SK-N-SH (cell line): Measurements from ENCODE around the gene PPA1. TPM values are rescaled to one million over a fixed set of nuclear protein-coding genes. Genes with fewer than 3 reads are reported as not detected.

Experiments used
- CTCF ChIA-PET: fragments of 300-600, 350-600 bp; formaldehyde crosslinking; extraction: SDS; loops from one replicate; lab custom pipeline; 2021; lab: Yijun Ruan, JAX
- POLR2A ChIA-PET: fragments of 350-600 bp; sonication (Branson Sonifier 250); formaldehyde crosslinking; extraction: SDS; loops from one replicate; lab custom pipeline; 2020; ENCODE audit warnings: antibody characterized with exemption, inconsistent platforms; lab: Yijun Ruan, JAX
- DNase-seq: peaks from one replicate; pipeline ENCODE4 v3.0.0; 2012
- H2AFZ ChIP-seq: fragments of 200-600 bp; sonication (generic); 2 replicates; pipeline ENCODE4 v1.8.1; 2016; ENCODE audit warnings: antibody characterized with exemption, mild to moderate bottlenecking, low read depth
- H3F3A ChIP-seq: fragments of 200-600 bp; sonication (generic); replicated peaks from 2 replicates; pipeline ENCODE3; 2016; ENCODE audit warnings: antibody characterized with exemption, mild to moderate bottlenecking; ENCODE audit not compliant: insufficient read depth
- H3K27ac ChIP-seq, 2 experiments: fragments of 200-500 bp in 1 of 2; fragments of 200-600 bp in 1 of 2; sonication (Bioruptor generic) in 1 of 2; sonication (generic), shearing (Covaris generic) in 1 of 2; 2 replicates each; pipeline versions ENCODE4 v1.5.1 to v1.6.1; 2014 to 2016; ENCODE audit warnings: low read depth in 2 of 2, inconsistent platforms in 1 of 2, low read length in 1 of 2, mild to moderate bottlenecking in 1 of 2, mixed read lengths in 1 of 2
- H3K27me3 ChIP-seq: fragments of 200-600 bp; sonication (generic), shearing (Covaris generic); 2 replicates; pipeline ENCODE4 v1.6.1; 2016; ENCODE audit warnings: mixed run types; ENCODE audit not compliant: insufficient read depth
- H3K36me3 ChIP-seq, 2 experiments: fragments of 200-500 bp in 1 of 2; fragments of 200-600 bp in 1 of 2; sonication (Bioruptor generic) in 1 of 2; sonication (generic) in 1 of 2; replicated peaks in 1 of 2; 2 replicates each; pipeline versions ENCODE3 to v1.5.1; 2014 to 2016; ENCODE audit warnings: low read length in 1 of 2, mild to moderate bottlenecking in 1 of 2; ENCODE audit not compliant: insufficient read depth in 2 of 2, control insufficient read depth in 1 of 2
- H3K4me1 ChIP-seq, 2 experiments: fragments of 200-500 bp in 1 of 2; fragments of 200-600 bp in 1 of 2; sonication (Bioruptor generic) in 1 of 2; sonication (generic), shearing (Covaris generic) in 1 of 2; 2 replicates each; pipeline versions ENCODE4 v1.5.1 to v1.6.1; 2014 to 2016; ENCODE audit warnings: low read depth in 1 of 2, low read length in 1 of 2, mixed run types in 1 of 2; ENCODE audit not compliant: insufficient read depth in 2 of 2, control insufficient read depth in 1 of 2
- H3K4me2 ChIP-seq: fragments of 200-600 bp; sonication (generic), shearing (Covaris generic); 2 replicates; pipeline ENCODE4 v1.6.1; 2017; ENCODE audit warnings: mixed run types
- H3K4me3 ChIP-seq, 2 experiments: fragments of 200-500 bp in 1 of 2; fragments of 200-600 bp in 1 of 2; sonication (Bioruptor generic) in 1 of 2; sonication (generic), shearing (Covaris generic) in 1 of 2; 2 replicates each; pipeline versions ENCODE4 v1.5.1 to v1.8.1; 2014 to 2016; ENCODE audit warnings: low read depth in 2 of 2, inconsistent platforms in 1 of 2, low read length in 1 of 2, mild to moderate bottlenecking in 1 of 2, mixed read lengths in 1 of 2, moderate library complexity in 1 of 2
- H3K79me2 ChIP-seq: fragments of 200-600 bp; sonication (generic); 2 replicates; pipeline ENCODE4 v1.8.1; 2017; ENCODE audit warnings: mild to moderate bottlenecking; ENCODE audit not compliant: insufficient read depth
- H3K9ac ChIP-seq: fragments of 200-600 bp; sonication (generic); 2 replicates; pipeline ENCODE4 v1.6.1; 2017; ENCODE audit warnings: mixed run types
- H3K9me2 ChIP-seq: fragments of 200-600 bp; sonication (generic); 2 replicates; pipeline ENCODE4 v1.6.1; 2017; ENCODE audit warnings: mixed run types
- H3K9me3 ChIP-seq: fragments of 200-600 bp; sonication (generic); 2 replicates; pipeline ENCODE4 v1.6.1; 2017; ENCODE audit warnings: mixed run types, mild to moderate bottlenecking, moderate library complexity
- H4K20me1 ChIP-seq: fragments of 200-600 bp; sonication (generic); 2 replicates; pipeline ENCODE4 v1.6.1; 2017; ENCODE audit warnings: mild to moderate bottlenecking, mixed run types; ENCODE audit not compliant: insufficient read depth
- ELF1 ChIP-seq: IDR thresholded peaks from 2 replicates; pipeline ENCODE4 v1.4.0; 2012
- FOSL2 ChIP-seq: IDR thresholded peaks from 2 replicates; pipeline ENCODE4 v1.4.0; 2012; ENCODE audit warnings: low read depth, mild to moderate bottlenecking, moderate library complexity, borderline replicate concordance
- FOXJ3 ChIP-seq: sonication (generic); formaldehyde crosslinking; IDR thresholded peaks from 2 replicates; pipeline ENCODE4 v1.5.1; 2020; ENCODE audit warnings: mild to moderate bottlenecking, missing genetic modification reagents
- GABPA ChIP-seq: IDR thresholded peaks from 2 replicates; pipeline ENCODE4 v1.4.0; 2012; ENCODE audit warnings: low read depth, mild to moderate bottlenecking
- NFIC ChIP-seq: IDR thresholded peaks from 2 replicates; pipeline ENCODE4 v1.4.0; 2012; ENCODE audit warnings: borderline replicate concordance
- POLR2AphosphoS5 ChIP-seq: IDR thresholded peaks from 2 replicates; pipeline ENCODE4 v1.6.1; 2012; ENCODE audit warnings: low read depth, low read length
- RAD21 ChIP-seq: IDR thresholded peaks from 2 replicates; pipeline ENCODE4 v1.6.1; 2012; ENCODE audit warnings: mild to moderate bottlenecking, low read length
- RCOR1 ChIP-seq: fragments of 150-350 bp; IDR thresholded peaks from 2 replicates; pipeline ENCODE4 v1.6.1; 2017; ENCODE audit warnings: antibody characterized with exemption, low read length
- RXRA ChIP-seq: IDR thresholded peaks from 2 replicates; pipeline ENCODE4 v1.4.0; 2012; ENCODE audit warnings: low read depth, mild to moderate bottlenecking, borderline replicate concordance
- SIN3A ChIP-seq: IDR thresholded peaks from 2 replicates; pipeline ENCODE4 v1.6.1; 2012; ENCODE audit warnings: low read depth, mild to moderate bottlenecking, low read length, moderate library complexity, borderline replicate concordance
- TAF1 ChIP-seq: IDR thresholded peaks from 2 replicates; pipeline ENCODE4 v1.6.1; 2012; ENCODE audit warnings: low read depth, mild to moderate bottlenecking, low read length, moderate library complexity, borderline replicate concordance
- TCF12 ChIP-seq: IDR thresholded peaks from 2 replicates; pipeline ENCODE4 v1.4.0; 2012
- WGBS: methylation state at CpG from one replicate; pipeline ENCODE4 v1.1.6; 2017; ENCODE audit warnings: low lambda C conversion rate; 5-methylcytosine and 5-hydroxymethylcytosine counted together
- polyA plus RNA-seq, 3 experiments: library from polyadenylated mRNA; depleted of rRNA; stranded (reverse); fragments of >200 nt; gene quantifications; 2 replicates each; pipeline ENCODE4 v1.2.3, GENCODE V29; 2012

Gene PPA1
- polyA plus RNA-seq, 1 of the 3 experiments (the other 2 are of a cell fraction), result 125 TPM

DNA sequence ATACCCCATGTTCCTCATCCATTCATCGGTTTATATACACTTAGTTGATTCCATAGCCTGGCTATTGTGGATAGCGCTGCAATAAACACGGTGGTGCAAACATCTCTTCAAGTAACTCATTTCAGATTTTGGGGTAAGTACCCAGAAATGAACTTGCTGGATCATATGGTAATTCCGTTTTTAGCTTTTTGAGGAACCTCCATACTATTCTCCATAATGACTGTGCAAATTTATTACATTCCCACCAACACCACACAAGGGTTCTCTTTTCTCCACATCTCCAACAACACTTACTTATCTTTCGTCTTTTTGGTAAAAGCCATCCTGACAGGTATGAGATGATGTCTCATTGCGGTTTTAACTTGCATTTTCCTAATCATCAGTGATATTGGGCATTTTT lies 46.9 kb upstream of the PPA1 start (continued):
- TF ChIP-seq RXRA, result no peak
- no peak for TF ChIP-seq NFIC
- TF ChIP-seq GABPA, result no peak
- no peak for TF ChIP-seq RCOR1
- no peak for TF ChIP-seq FOSL2
- TF ChIP-seq POLR2AphosphoS5, result no peak
- TF ChIP-seq FOXJ3 (CRISPR knock-in tag), result no peak
- TF ChIP-seq ELF1, result no peak

DNA sequence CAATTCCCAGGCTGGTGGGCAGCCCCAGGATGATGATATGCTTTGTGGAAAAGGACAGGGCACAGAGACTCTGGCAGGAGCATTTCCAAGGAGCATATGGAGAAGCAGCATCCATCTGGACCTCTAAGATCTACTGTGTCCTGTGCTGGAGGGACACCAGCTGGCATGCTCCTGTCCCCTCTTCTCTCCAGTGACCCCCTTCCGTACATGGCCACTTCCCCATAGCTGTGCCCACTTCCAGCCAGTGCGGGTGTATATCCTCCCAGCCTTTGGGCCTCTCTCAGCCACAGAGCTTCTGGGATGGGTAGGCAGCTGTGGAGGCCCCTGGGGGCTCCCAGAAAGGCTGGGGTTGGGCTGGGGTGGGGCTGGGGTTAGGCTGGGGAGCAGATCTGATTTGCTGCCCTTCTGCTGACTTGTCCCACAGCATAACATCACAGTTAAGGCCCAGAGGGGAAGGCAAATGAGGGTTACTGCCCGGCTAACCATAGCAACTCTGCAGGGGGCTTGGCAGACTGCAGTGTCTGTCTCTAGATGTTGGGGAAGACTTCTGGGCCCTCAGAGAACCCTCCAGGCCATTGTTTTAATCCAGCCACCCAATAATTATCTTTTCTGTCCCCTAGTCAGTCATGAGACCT lies 44.3 kb upstream of the PPA1 start:
- Histone ChIP-seq H4K20me1 (no peaks in the 10 kb centered on the region), H3K27ac (no peak overlapping the region), H3K4me1 (peaks cover 0 to 2% of the 10 kb centered on the region in 2 experiments; a peak in 1 of 4 replicates), H3F3A (no peaks in the 10 kb centered on the region), H3K9me3 (no peaks in the 10 kb centered on the region), H3K27me3 (peaks cover 9% of the 10 kb centered on the region; the same call in 1 of the 2 replicates), H3K4me3 (no peak overlapping the region), H3K9me2 (no peaks in the 10 kb centered on the region), H3K79me2 (no peaks in the 10 kb centered on the region), H3K36me3 (no peaks in the 10 kb centered on the region), H3K4me2 (no peak overlapping the region), H2AFZ (no peak overlapping the region), H3K9ac (no peak overlapping the region)
- DNase-seq, result no peak
- ChIA-PET POLR2A (no interaction called here), CTCF (interaction anchor here (0.9 to 2.6 kb wide), 4 partner anchors 11 to 87 kb away, joined by 3 to 16 read pairs (median 3); no protein-coding TSS in a partner anchor)
- 67% methylated on average over 2 of the region's 3 CpGs for WGBS
- TF ChIP-seq ELF1, result no peak

DNA sequence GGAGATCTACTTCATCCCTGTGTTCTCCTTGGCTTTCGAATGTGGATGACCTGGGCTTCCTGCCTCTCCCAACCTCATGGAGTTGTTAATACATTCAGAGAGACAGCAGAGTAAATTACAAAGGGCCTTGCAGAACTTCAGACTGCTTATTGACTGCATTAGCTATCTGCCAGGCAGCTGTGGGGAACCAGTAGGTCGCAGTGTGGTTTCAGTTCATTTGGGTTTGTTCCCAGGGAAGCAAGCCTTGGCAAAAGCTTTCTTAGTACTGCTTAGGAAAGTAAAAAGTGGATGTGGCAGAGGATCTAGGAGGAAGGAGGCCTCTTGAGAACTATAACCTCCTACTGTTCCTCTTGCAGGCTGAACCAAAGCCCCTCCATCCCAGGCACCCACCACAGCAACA lies 41.4 kb upstream of the PPA1 start:
- ChIA-PET CTCF (interaction anchor here (1.0 to 5.0 kb wide), 5 partner anchors 10 to 90 kb away, joined by 3 to 32 read pairs (median 8); no protein-coding TSS in a partner anchor), POLR2A (no interaction called here)
- Histone ChIP-seq H3K9me2 (no peaks in the 10 kb centered on the region), H3K27ac (no peak overlapping the region), H3K27me3 (no peaks in the 10 kb centered on the region), H3F3A (no peaks in the 10 kb centered on the region), H3K4me2 (no peak overlapping the region), H3K79me2 (no peaks in the 10 kb centered on the region), H3K36me3 (no peaks in the 10 kb centered on the region), H3K9me3 (no peaks in the 10 kb centered on the region), H2AFZ (no peak overlapping the region), H3K9ac (no peak overlapping the region), H3K4me1 (peaks cover 0 to 2% of the 10 kb centered on the region in 2 experiments; a peak in 1 of 4 replicates), H4K20me1 (no peaks in the 10 kb centered on the region), H3K4me3 (no peak overlapping the region)
- TF ChIP-seq TAF1, result no peak
- no peak for TF ChIP-seq ELF1
- TF ChIP-seq TCF12, result no peak
- TF ChIP-seq NFIC, result no peak
- TF ChIP-seq SIN3A, result no peak
- no peak for TF ChIP-seq RAD21
- no peak for DNase-seq
- WGBS, result 93% methylated on average over 1 of the region's 2 CpGs
